ENCODE data around the gene KRT86.
"Not testable (repeated sequence)": the region's sequence is repeated elsewhere in the genome, so short reads cannot be mapped to it uniquely, and the experiment has no call there.

The KRT86 gene

DNA sequence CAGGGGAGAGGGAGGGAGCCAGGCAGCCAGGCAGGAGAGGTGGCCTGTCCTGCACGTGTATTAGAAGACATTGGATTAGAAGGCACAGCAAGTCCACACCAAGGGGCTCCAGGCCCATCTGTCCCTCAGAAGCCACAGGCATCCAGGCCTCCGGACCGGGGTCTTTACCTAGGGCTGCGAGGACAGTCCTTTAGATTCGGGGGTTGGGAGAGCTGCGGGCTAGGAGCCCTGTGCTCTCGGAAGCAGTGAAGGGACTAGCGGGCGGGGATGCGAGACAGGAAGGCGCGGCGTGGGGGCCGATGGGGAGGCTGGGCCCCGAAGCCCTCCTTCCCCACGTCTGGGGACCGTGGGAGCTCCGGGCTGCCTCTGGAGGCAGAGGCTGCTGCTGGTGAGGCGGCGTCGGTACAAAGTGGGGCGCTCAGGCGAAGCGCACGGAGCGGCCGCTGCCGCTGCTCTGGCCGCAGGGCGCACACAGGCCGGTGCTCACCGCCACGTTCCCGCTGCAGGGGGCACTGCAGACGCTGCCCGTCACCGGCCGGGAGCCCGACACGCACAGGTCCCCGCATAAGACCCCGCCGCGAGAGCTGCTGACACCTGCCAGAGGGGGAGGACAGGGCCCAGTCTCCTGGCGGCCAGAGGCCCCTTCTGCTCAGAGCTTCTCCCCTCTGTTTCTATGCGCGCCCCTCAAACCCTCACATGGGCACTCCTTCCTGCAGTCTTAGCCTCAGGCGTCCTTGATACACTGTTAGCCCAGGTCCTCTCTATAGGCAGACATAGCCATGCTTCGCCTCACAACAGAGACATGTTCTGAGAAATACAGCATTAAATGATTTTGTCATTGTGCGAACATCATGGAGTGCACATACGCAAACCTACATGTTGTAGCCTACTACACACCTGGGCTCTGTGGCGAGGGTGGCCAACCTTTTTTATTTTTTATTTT lies 24.1 kb upstream of the KRT86 start (continued):
- TF ChIP-seq ZNF626 (tag by site-specific recombination; IDR thresholded peaks at IDR 0.05), result no peak
- TF ChIP-seq ZNF830 (tag by site-specific recombination; IDR thresholded peaks at IDR 0.05; ENCODE audit: low read depth), result no peak
- no peak for TF ChIP-seq MEIS1 (CRISPR knock-in tag; IDR thresholded peaks at IDR 0.05; ENCODE audit: borderline replicate concordance)

DNA sequence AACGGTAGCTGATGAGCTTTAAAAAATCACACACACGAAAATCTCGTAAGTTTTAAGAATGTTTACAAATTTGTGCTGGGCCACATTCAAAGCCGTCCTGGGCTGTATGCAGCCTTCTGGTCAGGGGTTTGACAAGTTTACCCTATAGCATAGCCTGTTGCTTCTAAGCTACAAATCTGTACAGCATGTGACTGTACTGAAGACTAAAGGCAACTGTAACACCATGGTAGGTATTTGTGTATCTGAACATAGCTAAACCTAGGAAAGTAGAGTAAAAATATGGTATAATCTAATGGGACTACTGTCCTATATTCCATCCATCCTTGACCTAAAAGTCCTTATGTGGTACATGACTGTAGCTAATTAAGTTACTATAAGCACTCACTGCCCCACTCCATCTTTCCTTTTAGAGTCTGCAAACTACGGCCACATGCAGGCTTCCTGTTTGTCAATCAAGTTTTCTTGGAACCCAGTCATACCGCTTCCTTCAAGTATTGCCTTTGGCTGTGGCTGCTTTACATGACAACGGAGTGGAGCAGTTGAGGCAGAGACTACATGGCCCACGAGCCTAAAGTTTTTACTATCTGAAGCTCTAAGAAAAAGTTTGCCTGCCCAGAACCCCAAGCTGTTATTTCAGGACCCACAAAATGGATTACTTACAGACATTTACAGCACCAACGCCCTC lies 22.9 kb upstream of the KRT86 start:
- TF ChIP-seq ZNF830 (tag by site-specific recombination; IDR thresholded peaks at IDR 0.05; ENCODE audit: low read depth) (no peak), ZNF223 (tag by site-specific recombination; IDR thresholded peaks at IDR 0.05) (no peak), SCRT2 (tag by site-specific recombination; IDR thresholded peaks at IDR 0.05) (peak; percentile 42; the same call in 1 of the 2 replicates)
- Histone ChIP-seq H3K27ac (ENCODE audit: extremely low read depth, low read depth, low read length) (no peak overlapping the region), H3K4me3 (ENCODE audit: low read depth, low read length) (no peak overlapping the region), H3K9me3 (ENCODE audit: control insufficient read depth, insufficient read depth, low read depth, low read length) (no peaks in the 10 kb centered on the region), H3K4me1 (ENCODE audit: control insufficient read depth, insufficient read depth, low read length) (peaks cover 11% of the 10 kb centered on the region; the same call in 1 of the 2 replicates), H3K36me3 (ENCODE audit: control insufficient read depth in 2 of 2, insufficient read depth in 1 of 2, low read length in 2 of 2) (no peaks in the 10 kb centered on the region)
- ChIA-PET CTCF (interaction anchor here (0.6 to 3.3 kb wide), 19 partner anchors 9 to 1546 kb away, joined by 3 to 18 read pairs (median 4); no protein-coding TSS in a partner anchor), POLR2A (no interaction called here)

DNA sequence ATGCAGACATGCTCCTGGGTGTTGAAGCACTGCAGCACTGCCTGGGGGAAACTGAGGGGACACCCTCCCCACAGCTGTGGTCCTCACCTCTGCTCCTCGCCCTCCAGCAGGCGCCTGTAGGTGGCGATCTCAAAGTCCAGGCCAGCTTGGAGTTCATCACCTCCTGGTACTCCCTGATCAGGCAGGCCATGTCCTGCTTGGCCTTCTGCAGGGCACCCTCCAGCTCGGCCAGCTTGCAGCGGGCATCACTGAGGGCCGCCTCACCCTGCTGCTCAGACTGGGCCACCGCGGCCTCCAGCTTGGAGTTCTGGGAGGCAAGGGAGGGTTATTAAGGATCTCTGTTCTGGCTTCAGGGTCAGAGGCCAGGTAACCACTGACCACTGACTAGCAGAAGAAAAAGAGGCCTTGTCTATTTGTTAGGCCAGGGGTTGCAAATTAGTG lies 22.2 kb upstream of the KRT86 start:
- H3K27ac ChIP-seq (ENCODE audit: extremely low read depth, low read depth, low read length); H3K9me3 ChIP-seq (ENCODE audit: control insufficient read depth, insufficient read depth, low read depth, low read length); H3K4me1 ChIP-seq (ENCODE audit: control insufficient read depth, insufficient read depth, low read length); H3K36me3 ChIP-seq (ENCODE audit: control insufficient read depth in 2 of 2, insufficient read depth in 1 of 2, low read length in 2 of 2); POLR2A ChIA-PET; H3K4me3 ChIP-seq (ENCODE audit: low read depth, low read length): not testable (repeated sequence)
- TF ChIP-seq, protein P1, sequence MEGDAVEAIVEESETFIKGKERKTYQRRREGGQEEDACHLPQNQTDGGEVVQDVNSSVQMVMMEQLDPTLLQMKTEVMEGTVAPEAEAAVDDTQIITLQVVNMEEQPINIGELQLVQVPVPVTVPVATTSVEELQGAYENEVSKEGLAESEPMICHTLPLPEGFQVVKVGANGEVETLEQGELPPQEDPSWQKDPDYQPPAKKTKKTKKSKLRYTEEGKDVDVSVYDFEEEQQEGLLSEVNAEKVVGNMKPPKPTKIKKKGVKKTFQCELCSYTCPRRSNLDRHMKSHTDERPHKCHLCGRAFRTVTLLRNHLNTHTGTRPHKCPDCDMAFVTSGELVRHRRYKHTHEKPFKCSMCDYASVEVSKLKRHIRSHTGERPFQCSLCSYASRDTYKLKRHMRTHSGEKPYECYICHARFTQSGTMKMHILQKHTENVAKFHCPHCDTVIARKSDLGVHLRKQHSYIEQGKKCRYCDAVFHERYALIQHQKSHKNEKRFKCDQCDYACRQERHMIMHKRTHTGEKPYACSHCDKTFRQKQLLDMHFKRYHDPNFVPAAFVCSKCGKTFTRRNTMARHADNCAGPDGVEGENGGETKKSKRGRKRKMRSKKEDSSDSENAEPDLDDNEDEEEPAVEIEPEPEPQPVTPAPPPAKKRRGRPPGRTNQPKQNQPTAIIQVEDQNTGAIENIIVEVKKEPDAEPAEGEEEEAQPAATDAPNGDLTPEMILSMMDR (tag by site-specific recombination; IDR thresholded peaks at IDR 0.05), result peak; percentile 25; the same call in 1 of the 2 replicates
- CTCF ChIA-PET, result interaction anchor here (0.6 to 3.3 kb wide), 17 partner anchors 8 to 1547 kb away, joined by 3 to 18 read pairs (median 3); no protein-coding TSS in a partner anchor

DNA sequence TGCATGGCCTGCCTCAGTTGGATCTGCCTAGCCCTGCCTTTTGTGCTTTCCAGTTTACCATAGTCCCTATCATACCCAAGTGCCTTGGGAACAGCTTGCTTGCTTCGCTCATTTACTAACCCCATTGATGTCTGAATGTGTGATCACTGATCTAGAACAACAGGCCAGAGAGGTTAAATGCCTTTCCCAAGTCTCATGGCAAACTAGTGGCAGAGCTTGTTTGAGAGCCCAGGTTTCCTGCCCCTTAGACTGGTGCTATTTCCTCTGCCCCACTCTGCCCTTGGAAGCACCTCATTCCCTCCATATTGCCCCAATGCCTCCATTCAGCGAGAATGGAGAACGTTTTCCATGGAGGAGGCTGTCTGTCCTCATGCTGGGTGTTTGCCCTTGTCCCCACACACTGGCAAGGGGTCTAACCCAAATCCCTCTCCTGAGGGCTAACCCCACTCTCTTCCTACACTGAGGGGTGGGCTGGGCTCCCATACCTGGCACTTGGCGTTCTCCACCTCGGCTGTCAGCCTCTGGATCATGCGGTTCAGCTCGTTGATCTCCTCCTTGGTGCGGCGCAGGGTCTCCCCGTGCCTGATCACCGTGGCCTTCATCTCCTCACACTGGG lies 21.6 kb upstream of the KRT86 start:
- Histone ChIP-seq H3K9me3 (ENCODE audit: control insufficient read depth, insufficient read depth, low read depth, low read length) (no peaks in the 10 kb centered on the region), H3K36me3 (ENCODE audit: control insufficient read depth in 2 of 2, insufficient read depth in 1 of 2, low read length in 2 of 2) (no peaks in the 10 kb centered on the region), H3K4me3 (ENCODE audit: low read depth, low read length) (no peak overlapping the region), H3K27ac (ENCODE audit: extremely low read depth, low read depth, low read length) (no peak overlapping the region), H3K4me1 (ENCODE audit: control insufficient read depth, insufficient read depth, low read length) (peaks cover under 1% of the 10 kb centered on the region; the same call in 1 of the 2 replicates)
- CTCF ChIA-PET, result interaction anchor here (0.6 to 3.3 kb wide), 12 partner anchors 8 to 626 kb away, joined by 3 to 18 read pairs (median 4); no protein-coding TSS in a partner anchor
- POLR2A ChIA-PET, result no interaction called here
- TF ChIP-seq ZNF155 (tag by site-specific recombination; IDR thresholded peaks at IDR 0.05) (no peak), ZNF624 (tag by site-specific recombination; IDR thresholded peaks at IDR 0.05) (no peak), ZNF654 (tag by site-specific recombination; IDR thresholded peaks at IDR 0.05; ENCODE audit: low read depth) (no peak), HOXA7 (CRISPR knock-in tag; IDR thresholded peaks at IDR 0.05; ENCODE audit: borderline replicate concordance) (no peak), SCRT1 (tag by site-specific recombination; IDR thresholded peaks at IDR 0.05; ENCODE audit: borderline replicate concordance) (no peak), ZNF404 (tag by site-specific recombination; IDR thresholded peaks at IDR 0.05) (no peak), MEIS1 (CRISPR knock-in tag; IDR thresholded peaks at IDR 0.05; ENCODE audit: borderline replicate concordance) (no peak), ZSCAN30 (tag by site-specific recombination; IDR thresholded peaks at IDR 0.05) (no peak), ZNF610 (tag by site-specific recombination; IDR thresholded peaks at IDR 0.05; ENCODE audit: borderline replicate concordance) (no peak), ZNF146 (tag by site-specific recombination; IDR thresholded peaks at IDR 0.05) (no peak), ZIC2 (tag by site-specific recombination; IDR thresholded peaks at IDR 0.05) (no peak), FEZF1 (tag by site-specific recombination; IDR thresholded peaks at IDR 0.05) (no peak), ZNF521 (tag by site-specific recombination; IDR thresholded peaks at IDR 0.05) (no peak)
- TF ChIP-seq, protein P2, sequence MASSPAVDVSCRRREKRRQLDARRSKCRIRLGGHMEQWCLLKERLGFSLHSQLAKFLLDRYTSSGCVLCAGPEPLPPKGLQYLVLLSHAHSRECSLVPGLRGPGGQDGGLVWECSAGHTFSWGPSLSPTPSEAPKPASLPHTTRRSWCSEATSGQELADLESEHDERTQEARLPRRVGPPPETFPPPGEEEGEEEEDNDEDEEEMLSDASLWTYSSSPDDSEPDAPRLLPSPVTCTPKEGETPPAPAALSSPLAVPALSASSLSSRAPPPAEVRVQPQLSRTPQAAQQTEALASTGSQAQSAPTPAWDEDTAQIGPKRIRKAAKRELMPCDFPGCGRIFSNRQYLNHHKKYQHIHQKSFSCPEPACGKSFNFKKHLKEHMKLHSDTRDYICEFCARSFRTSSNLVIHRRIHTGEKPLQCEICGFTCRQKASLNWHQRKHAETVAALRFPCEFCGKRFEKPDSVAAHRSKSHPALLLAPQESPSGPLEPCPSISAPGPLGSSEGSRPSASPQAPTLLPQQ (tag by site-specific recombination; IDR thresholded peaks at IDR 0.05), result no peak
- TF ChIP-seq, protein P3, sequence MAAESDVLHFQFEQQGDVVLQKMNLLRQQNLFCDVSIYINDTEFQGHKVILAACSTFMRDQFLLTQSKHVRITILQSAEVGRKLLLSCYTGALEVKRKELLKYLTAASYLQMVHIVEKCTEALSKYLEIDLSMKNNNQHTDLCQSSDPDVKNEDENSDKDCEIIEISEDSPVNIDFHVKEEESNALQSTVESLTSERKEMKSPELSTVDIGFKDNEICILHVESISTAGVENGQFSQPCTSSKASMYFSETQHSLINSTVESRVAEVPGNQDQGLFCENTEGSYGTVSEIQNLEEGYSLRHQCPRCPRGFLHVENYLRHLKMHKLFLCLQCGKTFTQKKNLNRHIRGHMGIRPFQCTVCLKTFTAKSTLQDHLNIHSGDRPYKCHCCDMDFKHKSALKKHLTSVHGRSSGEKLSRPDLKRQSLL (tag by site-specific recombination; IDR thresholded peaks at IDR 0.05), result no peak
- TF ChIP-seq, protein P4, sequence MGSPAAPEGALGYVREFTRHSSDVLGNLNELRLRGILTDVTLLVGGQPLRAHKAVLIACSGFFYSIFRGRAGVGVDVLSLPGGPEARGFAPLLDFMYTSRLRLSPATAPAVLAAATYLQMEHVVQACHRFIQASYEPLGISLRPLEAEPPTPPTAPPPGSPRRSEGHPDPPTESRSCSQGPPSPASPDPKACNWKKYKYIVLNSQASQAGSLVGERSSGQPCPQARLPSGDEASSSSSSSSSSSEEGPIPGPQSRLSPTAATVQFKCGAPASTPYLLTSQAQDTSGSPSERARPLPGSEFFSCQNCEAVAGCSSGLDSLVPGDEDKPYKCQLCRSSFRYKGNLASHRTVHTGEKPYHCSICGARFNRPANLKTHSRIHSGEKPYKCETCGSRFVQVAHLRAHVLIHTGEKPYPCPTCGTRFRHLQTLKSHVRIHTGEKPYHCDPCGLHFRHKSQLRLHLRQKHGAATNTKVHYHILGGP (tag by site-specific recombination; IDR thresholded peaks at IDR 0.05), result no peak
